Adrenal gland (tissue), 12 donors: ENCODE results near the gene CACNG7. TPM values are rescaled to one million over a fixed set of nuclear protein-coding genes. Genes with fewer than 3 reads are reported as not detected.
"Not testable (repeated sequence)": the region's sequence is repeated elsewhere in the genome, so short reads cannot be mapped to it uniquely, and the experiment has no call there.

Experiments used
- DNase-seq, 7 donors: peaks; one replicate each; pipeline ENCODE4 v3.0.0-alpha.2; 2019 to 2020
- H3K27ac ChIP-seq, 5 donors: fragments of 200-600 bp; sonication (generic) in 4 of 5; 1 replicate in 3 of 5; 2 replicates in 2 of 5; pipeline versions ENCODE4 v1.5.1 to v1.8.0; 2016 to 2020; ENCODE audit warnings: mild to moderate bottlenecking in 1 of 5
- H3K27me3 ChIP-seq: fragments of 200-600 bp; 2 replicates; pipeline ENCODE4 v1.8.0; 2021
- H3K36me3 ChIP-seq, 2 donors: fragments of 200-600 bp; replicated peaks in 1 of 2; 1 replicate in 1 of 2; 2 replicates in 1 of 2; pipeline versions ENCODE4 v1.5.1 to v1.8.0; 2018 to 2022
- H3K4me1 ChIP-seq, 2 donors: fragments of 200-600 bp; replicated peaks in 1 of 2; 1 replicate in 1 of 2; 2 replicates in 1 of 2; pipeline versions ENCODE4 v1.5.1 to v1.8.0; 2018 to 2021
- H3K4me3 ChIP-seq, 4 donors: fragments of 200-600 bp; sonication (generic) in 3 of 4; one replicate each; pipeline ENCODE4 v1.5.1; 2016 to 2018
- H3K9me3 ChIP-seq, 3 donors: fragments of 200-600 bp; sonication (generic) in 1 of 3; replicated peaks in 1 of 3; 1 replicate in 2 of 3; 2 replicates in 1 of 3; pipeline versions ENCODE4 v1.5.1 to v1.8.0; 2016 to 2021
- POLR2A ChIP-seq, 2 donors: fragments of 450-650 bp; IDR thresholded peaks; one replicate each; pipeline ENCODE4 v1.6.1; 2017; ENCODE audit warnings: antibody characterized with exemption in 2 of 2, mild to moderate bottlenecking in 2 of 2, moderate library complexity in 1 of 2
- WGBS, 4 donors: extraction: QIAGEN DNeasy Blood & Tissue Kit in 2 of 4; methylation state at CpG; one replicate each; pipeline versions ENCODE4 v1.1.5 to v1.1.7; 2013 to 2017; 5-methylcytosine and 5-hydroxymethylcytosine counted together
- intact Hi-C, 2 donors: fragments of 100-400 bp; cut with DNase I; formaldehyde crosslinking; loops; one replicate each; pipeline versions ENCODE4 v1.14.1 to v1.15.0; 2022 to 2023
- polyA plus RNA-seq, 3 donors: library from polyadenylated mRNA; stranded (reverse); fragments of 200-250 nt in 2 of 3; fragments of 350-450 nt in 1 of 3; fragmentation: Illumina TruSeq in 1 of 3; extraction: RNeasy Lipid Tissue Mini Kit (QIAGEN cat#74804) in 1 of 3; gene quantifications; one replicate each; pipeline ENCODE4 v1.2.3, GENCODE V29; 2013 to 2014
- total RNA-seq, 9 donors: library from RNA; depleted of rRNA in 4 of 9; stranded (reverse); fragments of >200 nt in 4 of 9; fragments of 120-200 nt in 1 of 9; fragmentation: NEBNext Ultra II Directional in 1 of 9; extraction: Animal tissue kit (Norgen Biotek cat#: 25700) in 1 of 9; gene quantifications; one replicate each; pipeline versions ENCODE4 v1.1.0 to v1.2.4, GENCODE V29; 2013 to 2023
- TF ChIP-seq, protein P1 (sequence below), 6 experiments: fragments of 450-650 bp in 4 of 6; fragments of 200-600 bp in 2 of 6; sonication (generic) in 1 of 6; IDR thresholded peaks; 1 replicate in 5 of 6; 2 replicates in 1 of 6; pipeline versions ENCODE4 v1.5.1 to v1.8.0; 2016 to 2021; ENCODE audit warnings: antibody characterized with exemption in 6 of 6, mild to moderate bottlenecking in 2 of 6, moderate library complexity in 1 of 6
- donor health status: healthy with polysubstance abuse.
- donor health status: Bipolar disorder and iron deficiency.
- donor health status: DM: yes; HTN: yes; CAD: no.
- donor health status: DM: no; HTN: no; CAD: no.
- donor health status: DM: no; HTN: no; CAD: no.
- donor health status: DM: yes; HTN: yes; CAD: no.

CACNG7 gene
- total and polyA plus RNA-seq, 12 donors: 0.09 to 1.4 (median 0.13) TPM; not detected in 7

DNA sequence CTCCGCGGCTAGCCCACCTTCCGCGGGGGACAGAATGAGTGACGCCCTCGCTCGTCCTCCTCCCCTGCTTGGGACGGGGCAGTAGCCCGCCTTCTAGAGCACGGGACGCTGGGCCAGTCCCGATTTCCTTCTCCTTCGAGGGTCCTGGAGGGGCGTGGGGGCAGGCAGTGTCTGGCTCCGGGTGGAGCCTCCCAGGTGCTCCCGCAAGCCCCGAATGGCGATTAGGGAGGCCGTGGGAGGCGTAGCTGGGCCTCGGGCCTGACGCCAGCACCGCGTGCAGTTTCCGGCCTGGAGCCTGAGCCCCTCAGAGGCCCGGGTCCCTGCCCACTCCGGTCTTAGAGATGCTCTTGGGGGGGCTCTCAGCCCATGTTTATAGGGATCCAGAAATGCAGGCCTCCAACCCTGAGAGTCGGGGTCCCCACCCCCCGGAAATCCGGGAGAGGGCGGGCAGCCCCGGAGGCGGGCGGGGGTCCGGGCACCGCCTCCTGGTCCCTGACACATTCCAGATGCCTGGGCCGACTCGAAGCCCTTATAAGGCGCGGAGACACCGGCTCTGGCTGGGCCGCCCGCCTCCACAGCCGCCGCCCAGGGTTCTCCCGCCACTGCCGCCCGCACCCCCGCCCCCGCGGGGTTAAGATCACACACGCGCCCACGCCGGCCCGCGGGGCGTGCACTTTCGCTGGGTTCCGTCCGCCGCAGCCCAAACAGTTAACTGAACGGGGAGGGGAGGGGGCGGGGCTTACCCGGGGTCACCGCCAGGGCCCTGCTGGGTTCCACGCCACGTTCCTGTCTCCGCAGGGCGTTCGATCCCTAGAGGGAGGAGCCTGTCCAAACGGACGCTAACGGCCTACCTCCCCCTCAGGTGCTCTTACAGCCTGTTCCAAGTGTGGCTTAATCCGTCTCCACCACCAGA lies 39.9 kb upstream of the CACNG7 start:
- Histone ChIP-seq H3K36me3 (peaks cover 0 to 9% of the 10 kb centered on the region in 2 donors), H3K9me3 (no peaks in the 10 kb centered on the region), H3K4me3 (peak overlapping the region; percentile 41 to 75 (median 50)), H3K27ac (peak overlapping the region in 4 of 5 donors; percentile 57 to 86 (median 73)), H3K4me1 (peaks cover 8 to 23% of the 10 kb centered on the region in 2 donors), H3K27me3 (no peaks in the 10 kb centered on the region)
- intact Hi-C loops: no loop called here
- TF ChIP-seq, protein P1, sequence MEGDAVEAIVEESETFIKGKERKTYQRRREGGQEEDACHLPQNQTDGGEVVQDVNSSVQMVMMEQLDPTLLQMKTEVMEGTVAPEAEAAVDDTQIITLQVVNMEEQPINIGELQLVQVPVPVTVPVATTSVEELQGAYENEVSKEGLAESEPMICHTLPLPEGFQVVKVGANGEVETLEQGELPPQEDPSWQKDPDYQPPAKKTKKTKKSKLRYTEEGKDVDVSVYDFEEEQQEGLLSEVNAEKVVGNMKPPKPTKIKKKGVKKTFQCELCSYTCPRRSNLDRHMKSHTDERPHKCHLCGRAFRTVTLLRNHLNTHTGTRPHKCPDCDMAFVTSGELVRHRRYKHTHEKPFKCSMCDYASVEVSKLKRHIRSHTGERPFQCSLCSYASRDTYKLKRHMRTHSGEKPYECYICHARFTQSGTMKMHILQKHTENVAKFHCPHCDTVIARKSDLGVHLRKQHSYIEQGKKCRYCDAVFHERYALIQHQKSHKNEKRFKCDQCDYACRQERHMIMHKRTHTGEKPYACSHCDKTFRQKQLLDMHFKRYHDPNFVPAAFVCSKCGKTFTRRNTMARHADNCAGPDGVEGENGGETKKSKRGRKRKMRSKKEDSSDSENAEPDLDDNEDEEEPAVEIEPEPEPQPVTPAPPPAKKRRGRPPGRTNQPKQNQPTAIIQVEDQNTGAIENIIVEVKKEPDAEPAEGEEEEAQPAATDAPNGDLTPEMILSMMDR (IDR thresholded peaks at IDR 0.05): peak in 5 of 6 experiments; percentile 27 to 67 (median 50)
- TF ChIP-seq POLR2A (IDR thresholded peaks at IDR 0.05): peak; percentile 9 to 16
- peak; percentile 81 to 92 (median 87) for DNase-seq
- 0 to 1% (median 0%) methylated on average over 6 to 75 of the region's 75 CpGs for WGBS, 4 donors

DNA sequence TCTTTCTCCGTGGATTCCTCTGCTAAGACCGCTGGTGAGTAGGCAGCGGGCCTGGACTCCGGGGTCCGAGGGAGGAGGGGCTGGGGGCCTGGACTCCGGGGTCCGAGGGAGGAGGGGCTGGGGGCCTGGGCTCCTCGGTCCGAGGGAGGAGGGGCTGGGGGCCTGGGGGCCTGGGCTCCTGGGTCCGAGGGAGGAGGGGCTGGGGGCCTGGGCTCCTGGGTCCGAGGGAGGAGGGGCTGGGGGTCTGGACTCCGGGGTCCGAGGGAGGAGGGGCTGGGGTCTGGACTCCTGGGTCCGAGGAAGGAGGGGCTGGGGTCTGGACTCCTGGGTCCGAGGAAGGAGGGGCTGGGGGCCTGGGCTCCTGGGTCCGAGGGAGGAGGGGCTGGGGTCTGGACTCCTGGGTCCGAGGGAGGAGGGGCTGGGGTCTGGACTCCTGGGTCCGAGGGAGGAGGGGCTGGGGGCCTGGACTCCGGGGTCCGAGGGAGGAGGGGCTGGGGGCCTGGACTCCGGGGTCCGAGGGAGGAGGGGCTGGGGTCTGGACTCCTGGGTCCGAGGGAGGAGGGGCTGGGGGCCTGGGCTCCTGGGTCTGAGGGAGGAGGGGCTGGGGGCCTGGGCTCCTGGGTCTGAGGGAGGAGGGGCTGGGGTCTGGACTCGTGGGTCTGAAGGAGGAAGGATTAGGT lies 39.1 kb upstream of the CACNG7 start:
- intact Hi-C loops, DNase-seq, H3K27me3 ChIP-seq, H3K9me3 ChIP-seq: not testable (repeated sequence)
- peak overlapping the region; percentile 41 to 75 (median 50) for H3K4me3 ChIP-seq
- 0 to 17% (median 3%) methylated on average over 1 to 24 of the region's 24 CpGs for WGBS, 4 donors
- peaks cover 0 to 13% of the 10 kb centered on the region in 2 donors for H3K36me3 ChIP-seq
- peaks cover 8 to 23% of the 10 kb centered on the region in 2 donors for H3K4me1 ChIP-seq
- H3K27ac ChIP-seq: peak overlapping the region in 4 of 5 donors; percentile 57 to 86 (median 73)

DNA sequence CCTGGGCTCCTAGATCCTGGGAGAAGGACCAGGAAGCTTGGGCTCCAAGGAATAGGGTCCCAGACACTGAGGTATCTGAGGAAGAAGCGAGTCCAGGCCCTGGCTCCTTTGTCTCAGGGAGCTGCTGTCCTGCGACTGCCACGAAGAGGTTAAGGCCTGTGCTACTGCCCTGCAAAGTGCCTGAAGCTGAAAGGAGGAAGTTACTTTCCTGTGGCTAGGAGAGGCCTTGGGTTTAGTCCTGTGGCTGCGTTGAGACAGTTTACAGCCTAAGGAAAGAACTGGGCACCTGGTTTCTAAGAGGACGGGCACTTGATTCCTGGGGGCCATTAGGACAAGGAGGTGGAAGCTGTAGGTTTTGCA lies 38.6 kb upstream of the CACNG7 start:
- peak in 4 of 7 donors; percentile 37 to 53 (median 46) for DNase-seq
- peak overlapping the region in 3 of 5 donors; percentile 47 to 86 (median 57) for H3K27ac ChIP-seq
- WGBS, 4 donors: 17 to 43% (median 35%) methylated on average over 5 of the region's 5 CpGs
- no peaks in the 10 kb centered on the region for H3K9me3 ChIP-seq
- H3K36me3 ChIP-seq: peaks cover 0 to 13% of the 10 kb centered on the region in 2 donors
- H3K27me3 ChIP-seq: no peaks in the 10 kb centered on the region
- peaks cover 8 to 23% of the 10 kb centered on the region in 2 donors for H3K4me1 ChIP-seq
- H3K4me3 ChIP-seq: peak overlapping the region in 1 of 4 donors; percentile 75
- intact Hi-C loops: no loop called here
- TF ChIP-seq POLR2A (IDR thresholded peaks at IDR 0.05): no peak
- TF ChIP-seq, protein P1 (IDR thresholded peaks at IDR 0.05): no peak

DNA sequence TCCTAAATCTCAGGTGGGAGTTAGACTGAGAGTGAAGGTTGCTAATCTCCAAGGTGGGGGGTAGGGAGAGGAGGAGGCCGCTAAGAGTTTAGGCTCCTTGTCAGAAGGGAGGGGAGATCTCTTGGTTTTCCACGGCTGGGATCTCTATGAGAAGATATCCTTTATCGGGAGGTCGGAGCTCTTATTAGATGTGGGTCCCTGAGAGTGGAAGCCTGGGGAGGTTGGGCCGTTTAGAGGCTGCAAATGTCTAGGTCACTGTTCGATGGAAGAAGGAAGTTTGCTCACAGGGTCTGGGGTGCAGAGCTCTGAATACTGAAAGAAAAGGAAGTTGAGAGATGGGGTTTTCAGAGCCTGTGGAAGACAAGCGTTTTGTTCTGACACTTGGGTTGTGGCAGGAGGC lies 37.6 kb upstream of the CACNG7 start:
- Histone ChIP-seq H3K36me3 (peaks cover 0 to 13% of the 10 kb centered on the region in 2 donors), H3K27ac (peak overlapping the region in 1 of 5 donors; percentile 86), H3K27me3 (no peaks in the 10 kb centered on the region), H3K4me3 (no peak overlapping the region), H3K4me1 (peaks cover 8 to 13% of the 10 kb centered on the region in 2 donors), H3K9me3 (no peaks in the 10 kb centered on the region)
- intact Hi-C loops: no loop called here
- no peak for DNase-seq
- TF ChIP-seq, protein P1 (IDR thresholded peaks at IDR 0.05): no peak
- no peak for TF ChIP-seq POLR2A (IDR thresholded peaks at IDR 0.05)
- 59 to 68% (median 64%) methylated on average over 7 of the region's 7 CpGs for WGBS, 4 donors
